Transverse colon (tissue), 4 donors: ENCODE results near the gene AGBL4. TPM values are rescaled to one million over a fixed set of nuclear protein-coding genes. Genes with fewer than 3 reads are reported as not detected.

Source experiments
- DNase-seq: peaks from one replicate; pipeline ENCODE4 v3.0.0-alpha.2; 2019
- H3K27ac ChIP-seq, 4 donors: fragments of 200-600 bp; sonication (generic); 2 replicates each; pipeline ENCODE4 v1.5.1; 2016 to 2018; ENCODE audit warnings: inconsistent platforms in 4 of 4
- H3K27me3 ChIP-seq: fragments of 200-600 bp; sonication (generic); 2 replicates; pipeline ENCODE4 v1.5.1; 2017; ENCODE audit warnings: inconsistent platforms
- H3K36me3 ChIP-seq, 4 donors: fragments of 200-600 bp; sonication (generic); 2 replicates each; pipeline ENCODE4 v1.5.1; 2017 to 2019; ENCODE audit warnings: inconsistent platforms in 4 of 4
- H3K4me1 ChIP-seq, 4 donors: fragments of 200-600 bp; sonication (generic); 2 replicates each; pipeline ENCODE4 v1.5.1; 2017 to 2020; ENCODE audit warnings: inconsistent platforms in 4 of 4
- H3K4me3 ChIP-seq, 4 donors: fragments of 200-600 bp; sonication (generic); 1 replicate in 1 of 4; 2 replicates in 3 of 4; pipeline versions ENCODE4 v1.5.1 to v1.6.1; 2017 to 2019; ENCODE audit warnings: inconsistent platforms in 4 of 4
- H3K9me3 ChIP-seq, 2 donors: fragments of 200-600 bp; sonication (generic); 2 replicates each; pipeline ENCODE4 v1.5.1; 2017 to 2019; ENCODE audit warnings: inconsistent platforms in 2 of 2
- CTCF ChIP-seq, 5 experiments: fragments of 200-600 bp in 3 of 5; fragments of 450-650 bp in 2 of 5; sonication (generic) in 3 of 5; IDR thresholded peaks; 1 replicate in 2 of 5; 2 replicates in 3 of 5; pipeline ENCODE4 v1.5.1; 2016 to 2017; ENCODE audit warnings: antibody characterized with exemption in 5 of 5, inconsistent platforms in 3 of 5, mild to moderate bottlenecking in 2 of 5, moderate library complexity in 1 of 5
- EP300 ChIP-seq: sonication (generic); formaldehyde crosslinking; IDR thresholded peaks from one replicate; pipeline ENCODE4 v1.6.1; 2017; ENCODE audit warnings: antibody characterized with exemption, low read depth
- POLR2A ChIP-seq: fragments of 450-650 bp; IDR thresholded peaks from one replicate; pipeline ENCODE4 v1.6.1; 2016; ENCODE audit warnings: antibody characterized with exemption, mild to moderate bottlenecking, moderate library complexity
- POLR2AphosphoS5 ChIP-seq, 3 donors: sonication (generic); formaldehyde crosslinking; IDR thresholded peaks; one replicate each; pipeline ENCODE4 v1.6.1; 2016; ENCODE audit warnings: antibody characterized with exemption in 3 of 3
- WGBS, 2 donors: methylation state at CpG; one replicate each; pipeline ENCODE4 v1.1.5; 2018; ENCODE audit warnings: low coverage in 1 of 2; 5-methylcytosine and 5-hydroxymethylcytosine counted together
- in situ Hi-C, 4 donors: fragments of 200-750 bp; cut with MboI; loops; one replicate each; pipeline versions ENCODE4 v1.15.0 to v1.15.1; 2017; ENCODE audit warnings: low sequenced_read_pairs in 3 of 4, low pct_ligation_motif_present in 1 of 4, low pct_unique_long_range_greater_than_20kb in 1 of 4
- intact Hi-C: fragments of 100-400 bp; cut with DNase I; formaldehyde crosslinking; loops from one replicate; pipeline ENCODE4 v1.15.1; 2023; ENCODE audit warnings: low total_unique reads
- total RNA-seq, 4 donors: library from RNA; depleted of rRNA; stranded (reverse); fragments of >200 nt; gene quantifications; one replicate each; pipeline ENCODE4 v1.1.0, GENCODE V29; 2016

AGBL4 gene
- total RNA-seq, 4 donors from 2014 or later: 0.82 TPM; not detected in 3

DNA sequence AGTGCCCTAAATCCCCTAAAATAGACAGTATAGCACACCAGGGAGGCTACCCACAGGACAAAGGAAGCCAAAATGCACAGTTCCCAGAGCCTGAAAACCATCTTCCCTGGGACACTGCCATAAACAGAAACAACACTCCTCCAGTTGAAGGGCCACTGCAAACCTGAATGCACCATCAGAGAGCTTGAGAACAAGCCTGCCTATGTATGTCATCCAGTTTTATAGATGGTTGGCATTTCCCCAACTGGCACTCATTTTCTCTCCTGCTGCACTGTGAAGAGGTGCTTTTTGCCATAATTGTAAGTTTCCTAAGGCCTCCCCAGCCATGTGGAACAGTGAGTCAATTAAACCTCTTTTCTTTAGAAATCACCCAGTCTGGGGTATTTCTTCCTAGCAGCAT, 169.0 kb downstream of the AGBL4 start:
- DNase-seq: no peak
- in situ Hi-C loops (no loop called here), intact Hi-C loops (no loop called here)
- no peaks in the 10 kb centered on the region for H3K36me3 ChIP-seq
- no peaks in the 10 kb centered on the region for H3K27me3 ChIP-seq
- no peak overlapping the region for H3K27ac ChIP-seq
- no peak overlapping the region for H3K4me3 ChIP-seq
- TF ChIP-seq CTCF (IDR thresholded peaks at IDR 0.05) (no peak), EP300 (no peak), POLR2A (no peak), POLR2AphosphoS5 (IDR thresholded peaks at IDR 0.05) (no peak)
- H3K4me1 ChIP-seq: no peaks in the 10 kb centered on the region
- H3K9me3 ChIP-seq: no peaks in the 10 kb centered on the region

- in situ Hi-C loops: no loop called here
- H3K27me3 ChIP-seq: no peaks in the 10 kb centered on the region
- DNase-seq: no peak
- 86 to 90% methylated on average over 1 to 2 of the region's 2 CpGs for WGBS, 2 donors
- intact Hi-C loops: no loop called here
- no peak overlapping the region for H3K4me3 ChIP-seq
- no peaks in the 10 kb centered on the region for H3K4me1 ChIP-seq
- TF ChIP-seq EP300: no peak
- no peak for TF ChIP-seq POLR2AphosphoS5 (IDR thresholded peaks at IDR 0.05)
- TF ChIP-seq POLR2A: no peak
- no peak for TF ChIP-seq CTCF (IDR thresholded peaks at IDR 0.05)
- H3K36me3 ChIP-seq: no peaks in the 10 kb centered on the region
- H3K9me3 ChIP-seq: peaks cover 18 to 33% of the 10 kb centered on the region in 2 donors
- H3K27ac ChIP-seq: no peak overlapping the region
Observed at GRCh38 chr1:49842596-49842995, 181.2 kb downstream of the AGBL4 start.

DNA sequence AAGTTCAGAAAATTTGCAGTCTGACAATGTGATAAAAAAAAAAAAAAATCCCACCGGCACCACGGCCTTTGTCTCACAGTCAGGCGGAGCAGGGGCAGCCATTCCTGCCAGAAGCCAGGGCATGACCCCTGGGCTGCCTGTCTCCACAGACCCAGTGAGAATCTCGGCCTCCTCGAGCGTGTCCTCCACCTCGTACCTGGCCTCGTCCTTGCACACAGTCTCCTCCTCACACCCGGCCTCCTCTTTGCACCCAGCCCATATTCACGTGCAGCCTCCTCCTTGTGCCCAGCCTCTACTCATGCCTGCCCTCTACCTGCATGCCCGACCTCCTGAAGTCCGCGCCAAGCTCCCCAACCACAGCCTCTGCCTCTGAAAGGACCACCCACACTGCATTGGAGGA, 182.0 kb downstream of the AGBL4 start:
- WGBS, 2 donors: 87 to 92% methylated on average over 5 to 13 of the region's 13 CpGs
- Histone ChIP-seq H3K27me3 (no peaks in the 10 kb centered on the region), H3K4me3 (no peak overlapping the region), H3K27ac (no peak overlapping the region), H3K9me3 (peaks cover 16 to 30% of the 10 kb centered on the region in 2 donors), H3K36me3 (no peaks in the 10 kb centered on the region), H3K4me1 (no peaks in the 10 kb centered on the region)
- intact Hi-C loops (no loop called here), in situ Hi-C loops (no loop called here)
- DNase-seq: no peak
- TF ChIP-seq CTCF (IDR thresholded peaks at IDR 0.05) (no peak), POLR2A (no peak), EP300 (no peak), POLR2AphosphoS5 (IDR thresholded peaks at IDR 0.05) (no peak)

GRCh38 chr1:49824261-49824660, 199.5 kb downstream of the AGBL4 start:
- no peaks in the 10 kb centered on the region for H3K9me3 ChIP-seq
- in situ Hi-C loops (no loop called here), intact Hi-C loops (no loop called here)
- no peak overlapping the region for H3K27ac ChIP-seq
- no peaks in the 10 kb centered on the region for H3K4me1 ChIP-seq
- H3K36me3 ChIP-seq: no peaks in the 10 kb centered on the region
- H3K27me3 ChIP-seq: no peaks in the 10 kb centered on the region
- WGBS, 2 donors: 9 to 40% methylated on average over 1 of the region's 1 CpG
- H3K4me3 ChIP-seq: no peak overlapping the region
- TF ChIP-seq CTCF (IDR thresholded peaks at IDR 0.05): no peak
- TF ChIP-seq POLR2A: no peak
- no peak for TF ChIP-seq POLR2AphosphoS5 (IDR thresholded peaks at IDR 0.05)
- no peak for TF ChIP-seq EP300
- DNase-seq: no peak
